WI38 (cell line): ENCODE data around the gene CHAD.

ENCODE experiments used
- H3K4me3 ChIP-seq: 2 replicates; pipeline ENCODE4 v1.5.1; 2011; ENCODE audit warnings: low read depth, mild to moderate bottlenecking, control low read depth, low read length
- CTCF ChIP-seq: IDR thresholded peaks from 2 replicates; pipeline ENCODE4 v1.5.1; 2012; ENCODE audit warnings: low read depth, mild to moderate bottlenecking, control low read depth, low read length

The CHAD gene

GRCh38 chr17:50467114-50467854 lies 1.4 kb downstream of the CHAD start:
- TF ChIP-seq CTCF = no peak
- H3K4me3 ChIP-seq = no peak overlapping the region

GRCh38 chr17:50466371-50467113 lies 2.1 kb downstream of the CHAD start:
- H3K4me3 ChIP-seq = no peak overlapping the region
- no peak for TF ChIP-seq CTCF

- no peak for TF ChIP-seq CTCF
These were observed 3.0 kb downstream of the CHAD start for GRCh38 chr17:50465635-50466034.

GRCh38 chr17:50465171-50465570 lies 3.5 kb downstream of the CHAD start:
- no peak for TF ChIP-seq CTCF
- no peak overlapping the region for H3K4me3 ChIP-seq

More at GRCh38 chr17:50465635-50466034, 3.0 kb downstream of the CHAD start:
- H3K4me3 ChIP-seq = no peak overlapping the region

GRCh38 chr17:50464736-50465135 lies 3.9 kb downstream of the CHAD start:
- no peak overlapping the region for H3K4me3 ChIP-seq
- no peak for TF ChIP-seq CTCF

GRCh38 chr17:50464121-50464520 lies 4.6 kb downstream of the CHAD start:
- H3K4me3 ChIP-seq = no peak overlapping the region
- no peak for TF ChIP-seq CTCF

GRCh38 chr17:50462446-50462845 lies 6.2 kb downstream of the CHAD start:
- no peak overlapping the region for H3K4me3 ChIP-seq
- no peak for TF ChIP-seq CTCF
